Measurements from ENCODE around the gene KRTAP10-10. TPM values are rescaled to one million over a fixed set of nuclear protein-coding genes. Genes with fewer than 3 reads are reported as not detected.
A peak's percentile ranks its signal among the peaks of the same experiment; 100 is the strongest.

The KRTAP10-10 gene
- total and polyA plus RNA-seq, 8 donors, result not detected

DNA sequence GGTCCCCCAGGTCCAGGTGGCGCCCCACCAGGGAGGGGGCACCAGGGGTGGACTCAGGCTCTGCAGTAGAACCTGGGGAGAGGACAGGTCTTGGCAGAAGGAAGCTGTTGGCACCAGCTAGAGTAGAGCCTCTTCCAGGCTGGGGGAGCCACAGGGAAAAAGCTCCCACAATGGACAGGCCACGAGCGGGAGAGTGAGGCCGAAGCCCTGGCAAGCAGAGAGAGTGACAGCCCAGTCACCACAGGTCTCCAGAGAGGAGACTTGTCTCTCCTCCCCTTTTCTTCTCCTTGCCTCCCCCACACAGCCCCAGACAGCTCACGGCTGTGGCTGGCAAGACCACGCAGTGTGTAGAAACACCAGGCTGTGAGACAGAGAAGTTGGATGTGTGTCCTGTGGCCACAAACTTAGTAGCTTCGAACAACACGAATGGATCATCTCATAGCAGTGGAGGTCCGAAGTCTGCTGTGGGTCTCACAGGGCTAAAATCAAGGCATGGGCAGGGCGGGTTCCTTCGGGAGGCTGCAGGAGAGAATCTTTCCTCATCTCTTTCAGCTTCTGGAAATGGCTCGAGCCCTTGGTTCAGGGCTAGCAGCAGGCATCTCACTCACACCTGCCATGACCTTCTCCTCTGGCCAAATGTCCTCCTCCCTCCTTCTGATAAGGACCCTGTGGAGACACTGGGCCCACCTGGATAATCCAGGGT lies 14.0 kb downstream of the KRTAP10-10 start:
- ATAC-seq (no peak), DNase-seq (no peak)
- intact Hi-C loops (cut with DNase I), result no loop called here
- TF ChIP-seq, protein P1, sequence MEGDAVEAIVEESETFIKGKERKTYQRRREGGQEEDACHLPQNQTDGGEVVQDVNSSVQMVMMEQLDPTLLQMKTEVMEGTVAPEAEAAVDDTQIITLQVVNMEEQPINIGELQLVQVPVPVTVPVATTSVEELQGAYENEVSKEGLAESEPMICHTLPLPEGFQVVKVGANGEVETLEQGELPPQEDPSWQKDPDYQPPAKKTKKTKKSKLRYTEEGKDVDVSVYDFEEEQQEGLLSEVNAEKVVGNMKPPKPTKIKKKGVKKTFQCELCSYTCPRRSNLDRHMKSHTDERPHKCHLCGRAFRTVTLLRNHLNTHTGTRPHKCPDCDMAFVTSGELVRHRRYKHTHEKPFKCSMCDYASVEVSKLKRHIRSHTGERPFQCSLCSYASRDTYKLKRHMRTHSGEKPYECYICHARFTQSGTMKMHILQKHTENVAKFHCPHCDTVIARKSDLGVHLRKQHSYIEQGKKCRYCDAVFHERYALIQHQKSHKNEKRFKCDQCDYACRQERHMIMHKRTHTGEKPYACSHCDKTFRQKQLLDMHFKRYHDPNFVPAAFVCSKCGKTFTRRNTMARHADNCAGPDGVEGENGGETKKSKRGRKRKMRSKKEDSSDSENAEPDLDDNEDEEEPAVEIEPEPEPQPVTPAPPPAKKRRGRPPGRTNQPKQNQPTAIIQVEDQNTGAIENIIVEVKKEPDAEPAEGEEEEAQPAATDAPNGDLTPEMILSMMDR (IDR thresholded peaks at IDR 0.05), result no peak
- Histone ChIP-seq H3K27me3 (peaks cover 0 to 51% of the 10 kb centered on the region in 2 donors), H3K9me3 (no peaks in the 10 kb centered on the region), H3K4me1 (no peaks in the 10 kb centered on the region), H3K4me3 (no peak overlapping the region), H3K27ac (no peak overlapping the region), H3K36me3 (no peaks in the 10 kb centered on the region)

DNA sequence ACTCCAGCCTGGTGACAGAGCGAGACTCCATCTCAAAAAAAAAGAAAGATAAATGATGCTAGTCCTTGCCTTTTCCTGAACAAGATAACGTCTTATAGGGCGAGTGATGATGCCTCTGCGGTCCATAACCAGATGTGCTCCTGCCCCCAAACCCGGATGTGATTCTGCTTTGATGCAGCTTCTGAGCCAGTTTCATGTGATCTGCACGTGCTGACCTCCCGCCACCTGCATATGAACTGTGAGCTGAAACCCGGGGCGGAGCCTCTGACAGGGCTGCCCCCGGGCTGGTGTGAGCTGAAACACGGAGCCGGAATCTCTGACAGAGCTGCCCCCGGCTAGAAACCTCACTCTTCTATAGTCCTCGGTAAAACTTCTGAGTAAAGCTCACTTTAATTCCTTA lies 16.0 kb downstream of the KRTAP10-10 start:
- DNase-seq (peak in 1 of 4 donors; percentile 45), ATAC-seq (no peak)
- Histone ChIP-seq H3K9me3 (peaks cover 0 to 7% of the 10 kb centered on the region in 2 donors), H3K27me3 (peaks cover 0 to 38% of the 10 kb centered on the region in 2 donors), H3K27ac (no peak overlapping the region), H3K4me3 (no peak overlapping the region), H3K4me1 (no peaks in the 10 kb centered on the region), H3K36me3 (no peaks in the 10 kb centered on the region)
- intact Hi-C loops (cut with DNase I), result no loop called here
- TF ChIP-seq, protein P1 (IDR thresholded peaks at IDR 0.05), result no peak

DNA sequence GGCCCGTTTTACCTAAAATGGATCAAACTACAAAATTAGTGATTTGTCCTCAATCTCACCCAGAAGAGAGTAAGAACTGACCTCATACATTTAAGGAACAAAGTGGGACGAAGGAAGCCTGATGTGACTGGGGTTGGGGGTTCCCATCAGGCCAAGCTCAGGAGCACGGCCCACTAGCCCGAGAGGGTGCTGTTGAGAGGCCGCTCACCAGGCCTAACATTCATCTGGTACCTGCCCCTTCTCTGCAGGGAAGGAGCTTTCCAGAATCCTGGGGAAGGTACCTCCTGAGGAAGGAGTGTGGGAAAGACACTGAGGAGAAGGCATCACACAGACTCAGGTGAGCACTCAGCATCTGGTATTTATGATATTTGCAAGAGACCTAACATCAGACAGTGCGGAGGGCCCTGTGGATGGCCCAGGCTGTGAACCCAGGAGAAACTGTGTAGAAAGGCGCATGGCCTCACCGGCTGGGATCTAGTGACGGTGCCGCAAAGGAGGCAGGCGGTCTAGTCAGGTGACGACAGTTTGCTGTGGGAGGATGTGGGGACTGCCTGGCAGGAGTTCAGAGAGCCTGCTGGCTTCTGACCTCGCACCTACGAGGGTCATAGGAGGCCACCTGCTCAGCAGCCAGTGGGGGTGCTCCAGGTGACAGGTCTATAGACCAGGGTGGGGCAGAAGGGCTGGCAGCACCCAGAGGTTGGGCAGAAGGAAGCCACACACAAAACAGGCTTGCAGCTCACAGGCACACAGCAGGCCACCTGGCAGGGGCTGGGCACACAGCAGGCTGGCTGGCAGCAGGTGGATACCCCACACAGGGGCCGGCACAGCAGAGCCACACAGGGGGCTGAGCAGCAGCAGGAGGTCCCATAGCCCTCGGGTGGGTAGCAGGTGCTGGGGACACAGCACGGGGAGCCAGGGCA lies 16.8 kb downstream of the KRTAP10-10 start:
- Histone ChIP-seq H3K27ac (no peak overlapping the region), H3K36me3 (no peaks in the 10 kb centered on the region), H3K4me3 (no peak overlapping the region), H3K9me3 (peaks cover 0 to 7% of the 10 kb centered on the region in 2 donors), H3K4me1 (no peaks in the 10 kb centered on the region), H3K27me3 (peaks cover 0 to 38% of the 10 kb centered on the region in 2 donors)
- TF ChIP-seq, protein P1 (IDR thresholded peaks at IDR 0.05), result no peak
- DNase-seq (peak in 1 of 4 donors; percentile 54), ATAC-seq (no peak)
- intact Hi-C loops (cut with DNase I), result no loop called here

DNA sequence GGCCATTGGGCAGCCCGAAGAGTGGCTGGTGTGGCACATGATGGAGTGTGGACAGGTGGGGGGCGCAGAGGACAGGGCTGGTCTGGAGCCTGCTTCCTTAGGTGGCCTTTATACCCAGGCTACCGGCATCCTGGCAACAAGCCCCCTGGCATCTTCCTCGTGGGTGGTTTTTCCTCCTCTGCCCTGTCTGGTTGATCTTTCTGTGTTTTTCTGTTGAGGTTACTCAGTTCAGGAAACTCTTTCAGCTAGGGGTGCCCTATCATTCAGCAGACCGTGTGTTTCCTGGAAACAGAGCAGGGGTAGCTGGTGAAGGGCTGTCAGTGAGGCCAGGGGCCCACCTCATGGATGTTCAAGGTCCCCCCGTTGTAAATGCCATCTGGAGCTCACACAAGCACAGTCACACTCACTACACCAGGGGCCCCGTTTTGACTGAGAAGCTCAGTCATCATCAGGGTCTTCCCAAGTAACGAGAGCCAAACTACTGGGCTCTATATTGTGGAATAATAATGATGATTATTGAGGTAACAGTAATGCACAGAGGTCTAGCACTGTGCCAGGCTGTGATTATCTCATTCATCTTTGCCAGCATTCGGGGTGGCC lies 17.5 kb downstream of the KRTAP10-10 start, which contains the start of gene KRTAP12-4:
Gene KRTAP12-4, minus strand, starts transcription at position 84 of the 600 bp plus-strand sequence. Its CDS starts 45 bp downstream, at position 39.
- H3K9me3 ChIP-seq, result peaks cover 0 to 7% of the 10 kb centered on the region in 2 donors
- TF ChIP-seq, protein P1 (IDR thresholded peaks at IDR 0.05), result no peak
- H3K27ac ChIP-seq, result no peak within 1 kb of the TSS
- intact Hi-C loops (cut with DNase I), result no loop called here
- peaks cover 0 to 33% of the 10 kb centered on the region in 2 donors for H3K27me3 ChIP-seq
- no peaks in the 10 kb centered on the region for H3K4me1 ChIP-seq
- no peak for DNase-seq
- no peaks in the 10 kb centered on the region for H3K36me3 ChIP-seq
- H3K4me3 ChIP-seq, result no peak within 1 kb of the TSS
- ATAC-seq, result no peak

Data from left lung (tissue), 10 donors.